ENCODE data around the gene BMPR1A. TPM values are rescaled to one million over a fixed set of nuclear protein-coding genes. Genes with fewer than 3 reads are reported as not detected.

The BMPR1A gene
- total and polyA plus RNA-seq, 10 of the 15 experiments (the other 5 are each of a cell fraction or from before 2014, with no cell fraction given) = 2.3 to 22.7 (median 13.1) TPM

GRCh38 chr10:86888585-86889381, 132.4 kb downstream of the BMPR1A start (continued):
- TF ChIP-seq SIX5 (IDR thresholded peaks at IDR 0.05; ENCODE audit: low read depth, low read length, severe bottlenecking) = no peak
- no peak for TF ChIP-seq USF2 (IDR thresholded peaks at IDR 0.05; ENCODE audit: borderline replicate concordance, low read depth, low read length)
- no peak for TF ChIP-seq STAT1 (conservative IDR thresholded peaks at IDR 0.05)
- no peak for TF ChIP-seq E2F4 (IDR thresholded peaks at IDR 0.05; ENCODE audit: low read depth, low read length)
- peak; percentile 91 for TF ChIP-seq SKIL (IDR thresholded peaks at IDR 0.05; ENCODE audit: low read depth, poor library complexity, severe bottlenecking)
- peak; percentile 18; the same call in 1 of the 2 replicates for TF ChIP-seq RELB (IDR thresholded peaks at IDR 0.05; ENCODE audit: low read depth)
- no peak for TF ChIP-seq PBX3 (IDR thresholded peaks at IDR 0.05; ENCODE audit: insufficient replicate concordance, low read depth, low read length)
- TF ChIP-seq CTCF (IDR thresholded peaks at IDR 0.05 in 2 of 3, conservative IDR thresholded peaks at IDR 0.05 in 1 of 3; ENCODE audit: control insufficient read depth in 2 of 3, extremely low read depth in 1 of 3, insufficient read depth in 1 of 3, low read depth in 3 of 3, low read length in 3 of 3) = no peak
- TF ChIP-seq HDGF (IDR thresholded peaks at IDR 0.05) = no peak
- TF ChIP-seq TCF7 (IDR thresholded peaks at IDR 0.05; ENCODE audit: borderline replicate concordance) = no peak
- TF ChIP-seq ZNF24 (IDR thresholded peaks at IDR 0.05) = no peak
- TF ChIP-seq PML (IDR thresholded peaks at IDR 0.05; ENCODE audit: low read length) = no peak
- peak; percentile 86 for TF ChIP-seq NR2C1 (IDR thresholded peaks at IDR 0.05)
- no peak for TF ChIP-seq ESRRA (IDR thresholded peaks at IDR 0.05; ENCODE audit: low read length)
- TF ChIP-seq TBL1XR1 (IDR thresholded peaks at IDR 0.05; ENCODE audit: low read depth, low read length) = no peak
- TF ChIP-seq FOS (IDR thresholded peaks at IDR 0.05; ENCODE audit: borderline replicate concordance, extremely low read depth, insufficient read length) = no peak
- peak; percentile 90 for TF ChIP-seq SPI1 (IDR thresholded peaks at IDR 0.05; ENCODE audit: borderline replicate concordance, insufficient read depth, low read depth, low read length)
- TF ChIP-seq MTA3 (IDR thresholded peaks at IDR 0.05; ENCODE audit: borderline replicate concordance, low read length) = no peak; the same call in 1 of the 2 replicates
- TF ChIP-seq RCOR1 (conservative IDR thresholded peaks at IDR 0.05; ENCODE audit: low read depth, low read length) = no peak
- TF ChIP-seq BHLHE40 (IDR thresholded peaks at IDR 0.05; ENCODE audit: borderline replicate concordance in 1 of 2, low read depth in 2 of 2, low read length in 1 of 2) = peak in 1 of 2 experiments; percentile 19; a peak in 1 of 4 replicates

Measured in GM12878 (cell line).